Large intestine (tissue), 12 donors: ENCODE measurements around the gene TAB3. TPM values are rescaled to one million over a fixed set of nuclear protein-coding genes. Genes with fewer than 3 reads are reported as not detected.

Experiments used
- DNase-seq, 2 donors: peaks; one replicate each; pipeline versions ENCODE4 v3.0.0 to v3.0.0-alpha.2; 2013
- H3K27ac ChIP-seq: one replicate; pipeline ENCODE4 v1.5.1; 2013; ENCODE audit warnings: low read length
- H3K27me3 ChIP-seq: 2 replicates; pipeline ENCODE4 v1.6.1; 2013; ENCODE audit warnings: low read length; ENCODE audit not compliant: control insufficient read depth, insufficient read depth
- H3K36me3 ChIP-seq: 2 replicates; pipeline ENCODE4 v1.6.1; 2013; ENCODE audit warnings: low read length; ENCODE audit not compliant: control insufficient read depth, insufficient read depth
- H3K4me1 ChIP-seq: one replicate; pipeline ENCODE4 v1.6.1; 2013; ENCODE audit warnings: low read length; ENCODE audit not compliant: control insufficient read depth, insufficient read depth
- H3K4me3 ChIP-seq: one replicate; pipeline ENCODE4 v1.5.1; 2013; ENCODE audit warnings: low read length
- H3K9me3 ChIP-seq: one replicate; pipeline ENCODE4 v1.6.1; 2013; ENCODE audit warnings: mild to moderate bottlenecking, low read depth, low read length, moderate library complexity; ENCODE audit not compliant: control insufficient read depth
- WGBS: methylation state at CpG from one replicate; pipeline ENCODE4 v1.1.5; 2013; ENCODE audit warnings: low lambda C conversion rate; ENCODE audit not compliant: insufficient coverage; 5-methylcytosine and 5-hydroxymethylcytosine counted together
- long read RNA-seq, 11 donors: transcript quantifications; one replicate each; lab custom pipeline, GENCODE V29; 2026
- polyA plus RNA-seq: library from polyadenylated mRNA; unstranded; fragments of 120-200 nt; gene quantifications from one replicate; pipeline ENCODE4 v1.2.1, GENCODE V29; 2013

Gene TAB3
- polyA plus RNA-seq, result 45.2 TPM
- long read RNA-seq, donor 1, transcript TAB3-201 (6 exons, 805 nt), result major isoform, 6 of 22 reads
- long read RNA-seq, donor 1, partial matches to known transcripts, result 16 of 22 reads
- long read RNA-seq, donor 1, other reads (novel, unspliced or antisense), result 0 of 22 reads
- long read RNA-seq, donor 2, transcript TAB3-201 (6 exons, 805 nt), result major isoform, 8 of 13 reads
- long read RNA-seq, donor 2, partial matches to known transcripts, result 5 of 13 reads
- long read RNA-seq, donor 2, other reads (novel, unspliced or antisense), result 0 of 13 reads
- long read RNA-seq, donor 3, transcript TAB3-201 (6 exons, 805 nt), result major isoform, 11 of 11 reads
- long read RNA-seq, donor 3, partial matches to known transcripts, result 0 of 11 reads
- long read RNA-seq, donor 3, other reads (novel, unspliced or antisense), result 0 of 11 reads
- long read RNA-seq, donor 4, partial matches to known transcripts, result 0 of 1 reads
- long read RNA-seq, donor 4, other reads (novel, unspliced or antisense), result 0 of 1 reads
- long read RNA-seq, donor 5, transcript TAB3-201 (6 exons, 805 nt), result major isoform, 5 of 5 reads
- long read RNA-seq, donor 5, partial matches to known transcripts, result 0 of 5 reads
- long read RNA-seq, donor 5, other reads (novel, unspliced or antisense), result 0 of 5 reads
- long read RNA-seq, donor 6, transcript TAB3-201 (6 exons, 805 nt), result major isoform, 10 of 10 reads
- long read RNA-seq, donor 6, partial matches to known transcripts, result 0 of 10 reads
- long read RNA-seq, donor 6, other reads (novel, unspliced or antisense), result 0 of 10 reads
- long read RNA-seq, donor 7, transcript TAB3-201 (6 exons, 805 nt), result major isoform, 6 of 6 reads
- long read RNA-seq, donor 7, partial matches to known transcripts, result 0 of 6 reads
- long read RNA-seq, donor 7, other reads (novel, unspliced or antisense), result 0 of 6 reads
- long read RNA-seq, donor 8, full-length matches to known transcripts, result 7 of 7 reads
- long read RNA-seq, donor 8, partial matches to known transcripts, result 0 of 7 reads
- long read RNA-seq, donor 8, other reads (novel, unspliced or antisense), result 0 of 7 reads
- long read RNA-seq, donor 9, partial matches to known transcripts, result 0 of 4 reads
- long read RNA-seq, donor 9, other reads (novel, unspliced or antisense), result 0 of 4 reads
- long read RNA-seq, donor 10, transcript TAB3-201 (6 exons, 805 nt), result major isoform, 11 of 11 reads
- long read RNA-seq, donor 10, partial matches to known transcripts, result 0 of 11 reads
- long read RNA-seq, donor 10, other reads (novel, unspliced or antisense), result 0 of 11 reads
- long read RNA-seq, donor 11, partial matches to known transcripts, result 0 of 2 reads
- long read RNA-seq, donor 11, other reads (novel, unspliced or antisense), result 0 of 2 reads

GRCh38 chrX:30889147-30890140, at the start of gene TAB3:
Gene TAB3, minus strand, starts transcription at chrX:30889254. Its CDS starts 29,666 bp downstream, at chrX:30859588.
- Histone ChIP-seq H3K4me1 (no peaks in the 10 kb centered on the region), H3K36me3 (no peaks in the 10 kb centered on the region), H3K27ac (peak within 1 kb of the TSS; percentile 91), H3K9me3 (no peaks in the 10 kb centered on the region), H3K27me3 (no peaks in the 10 kb centered on the region), H3K4me3 (peak within 1 kb of the TSS; percentile 67)
- DNase-seq, result peak; percentile 96 to 98
- WGBS, result no CpG with 5 or more reads among the region's 62 CpGs

DNA sequence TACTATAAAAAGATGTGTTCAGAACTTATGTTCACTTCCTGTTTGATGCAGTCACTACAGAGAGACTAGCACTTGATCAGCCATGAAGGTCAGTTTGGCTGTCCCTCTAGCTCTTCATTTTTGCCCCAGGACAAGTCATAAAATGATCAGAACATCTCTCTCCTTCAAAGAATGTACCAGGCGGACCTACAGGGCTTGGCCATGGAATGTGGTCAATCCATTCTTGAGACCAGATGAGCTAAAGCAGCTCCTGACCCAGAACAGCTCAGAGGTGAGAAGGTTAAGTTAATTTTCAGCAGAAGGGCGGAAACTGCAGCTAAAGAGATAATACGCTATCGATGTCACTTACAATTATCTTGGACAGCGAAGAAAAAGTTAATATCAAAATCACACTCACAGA, 49.2 kb upstream of the TAB3 start:
- H3K36me3 ChIP-seq, result no peaks in the 10 kb centered on the region
- peaks cover 28% of the 10 kb centered on the region for H3K4me1 ChIP-seq
- no peak for DNase-seq
- no peaks in the 10 kb centered on the region for H3K9me3 ChIP-seq
- H3K27me3 ChIP-seq, result no peaks in the 10 kb centered on the region
- no CpG with 5 or more reads among the region's 5 CpGs for WGBS
- no peak overlapping the region for H3K4me3 ChIP-seq
- H3K27ac ChIP-seq, result no peak overlapping the region

DNA sequence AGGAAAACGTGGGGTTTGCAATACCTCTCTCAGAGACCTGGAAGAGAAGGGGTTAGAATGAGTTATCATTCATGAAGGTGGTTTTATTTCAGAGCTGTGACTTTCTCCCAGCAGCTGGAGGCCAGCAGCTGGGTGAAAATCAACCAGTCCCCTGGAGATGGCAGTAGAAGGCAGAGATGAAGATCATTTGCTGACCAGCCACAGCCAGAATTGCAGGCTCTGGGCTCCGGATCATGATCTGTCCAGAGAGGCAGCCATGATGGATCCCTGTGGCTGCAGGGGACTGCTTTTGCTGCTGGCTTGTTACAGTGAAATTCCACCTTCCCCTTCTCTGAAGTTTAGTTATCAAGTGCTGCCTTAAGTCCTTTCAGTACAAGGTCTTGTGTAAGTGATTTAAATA, 46.9 kb upstream of the TAB3 start:
- WGBS, result no CpG with 5 or more reads among the region's 2 CpGs
- H3K27ac ChIP-seq, result no peak overlapping the region
- no peaks in the 10 kb centered on the region for H3K27me3 ChIP-seq
- H3K9me3 ChIP-seq, result no peaks in the 10 kb centered on the region
- no peak overlapping the region for H3K4me3 ChIP-seq
- H3K4me1 ChIP-seq, result peaks cover 22% of the 10 kb centered on the region
- no peaks in the 10 kb centered on the region for H3K36me3 ChIP-seq
- peak; percentile 23 to 34 for DNase-seq

GRCh38 chrX:30931920-30932319, 42.9 kb upstream of the TAB3 start:
- peak in 1 of 2 donors; percentile 16 for DNase-seq
- H3K4me3 ChIP-seq, result no peak overlapping the region
- H3K27ac ChIP-seq, result no peak overlapping the region
- H3K4me1 ChIP-seq, result peaks cover 10% of the 10 kb centered on the region
- no peaks in the 10 kb centered on the region for H3K27me3 ChIP-seq
- no CpG with 5 or more reads among the region's 1 CpG for WGBS
- no peaks in the 10 kb centered on the region for H3K9me3 ChIP-seq
- no peaks in the 10 kb centered on the region for H3K36me3 ChIP-seq

GRCh38 chrX:30930679-30931078, 41.6 kb upstream of the TAB3 start:
- DNase-seq, result no peak
- H3K4me1 ChIP-seq, result peaks cover 6% of the 10 kb centered on the region
- H3K27me3 ChIP-seq, result no peaks in the 10 kb centered on the region
- H3K4me3 ChIP-seq, result no peak overlapping the region
- WGBS, result no CpG with 5 or more reads among the region's 6 CpGs
- H3K36me3 ChIP-seq, result no peaks in the 10 kb centered on the region
- H3K27ac ChIP-seq, result no peak overlapping the region
- H3K9me3 ChIP-seq, result no peaks in the 10 kb centered on the region

GRCh38 chrX:30930143-30930542, 41.1 kb upstream of the TAB3 start:
- no CpG with 5 or more reads among the region's 1 CpG for WGBS
- H3K27ac ChIP-seq, result no peak overlapping the region
- H3K9me3 ChIP-seq, result no peaks in the 10 kb centered on the region
- H3K36me3 ChIP-seq, result no peaks in the 10 kb centered on the region
- H3K4me3 ChIP-seq, result no peak overlapping the region
- peaks cover 6% of the 10 kb centered on the region for H3K4me1 ChIP-seq
- DNase-seq, result no peak
- no peaks in the 10 kb centered on the region for H3K27me3 ChIP-seq

- WGBS, result no CpG with 5 or more reads among the region's 3 CpGs
- no peak for DNase-seq
- no peaks in the 10 kb centered on the region for H3K27me3 ChIP-seq
- no peak overlapping the region for H3K4me3 ChIP-seq
- H3K4me1 ChIP-seq, result no peaks in the 10 kb centered on the region
- H3K9me3 ChIP-seq, result no peaks in the 10 kb centered on the region
- no peak overlapping the region for H3K27ac ChIP-seq
- H3K36me3 ChIP-seq, result no peaks in the 10 kb centered on the region
Measured at GRCh38 chrX:30920271-30920670, 31.2 kb upstream of the TAB3 start.

- no CpG with 5 or more reads among the region's 1 CpG for WGBS
- no peaks in the 10 kb centered on the region for H3K9me3 ChIP-seq
- peaks cover 3% of the 10 kb centered on the region for H3K4me1 ChIP-seq
- H3K4me3 ChIP-seq, result no peak overlapping the region
- no peak overlapping the region for H3K27ac ChIP-seq
- no peaks in the 10 kb centered on the region for H3K36me3 ChIP-seq
- DNase-seq, result no peak
- no peaks in the 10 kb centered on the region for H3K27me3 ChIP-seq
Measured at GRCh38 chrX:30918480-30918879, 29.4 kb upstream of the TAB3 start.

GRCh38 chrX:30913492-30913891, 24.4 kb upstream of the TAB3 start:
- Histone ChIP-seq H3K4me1 (peaks cover 29% of the 10 kb centered on the region), H3K9me3 (no peaks in the 10 kb centered on the region), H3K4me3 (no peak overlapping the region), H3K27me3 (no peaks in the 10 kb centered on the region), H3K36me3 (no peaks in the 10 kb centered on the region), H3K27ac (peak overlapping the region; percentile 68)
- DNase-seq, result peak; percentile 59 to 79
- WGBS, result no CpG with 5 or more reads among the region's 2 CpGs
